Measurements from ENCODE around the gene WNT5A.

The WNT5A gene

GRCh38 chr3:55486857-55487380, at the start of gene WNT5A:
TSS of gene WNT5A (minus strand) at chr3:55487306. CDS start at chr3:55486985, 321 bp downstream.
- TF ChIP-seq CTCF (IDR thresholded peaks at IDR 0.05): no peak
- H3K36me3 ChIP-seq: no peaks in the 10 kb centered on the region
- peaks cover 0 to 63% (median 46%) of the 10 kb centered on the region in 4 donors for H3K4me1 ChIP-seq
- no peak for DNase-seq
- peaks cover 0 to 90% of the 10 kb centered on the region in 2 donors for H3K27me3 ChIP-seq
- no peaks in the 10 kb centered on the region for H3K9me3 ChIP-seq
- intact Hi-C loops (cut with DNase I; ENCODE audit: low total_unique reads): loop anchor here (5.0 kb wide), 1 partner anchor 765 kb away; no protein-coding TSS in a partner anchor
- peak within 1 kb of the TSS; percentile 54 to 71 for H3K4me3 ChIP-seq
- no peak within 1 kb of the TSS for H3K27ac ChIP-seq

GRCh38 chr3:55534876-55535275, 47.8 kb upstream of the WNT5A start:
- intact Hi-C loops (cut with DNase I; ENCODE audit: low total_unique reads): no loop called here
- no peaks in the 10 kb centered on the region for H3K4me1 ChIP-seq
- H3K9me3 ChIP-seq: no peaks in the 10 kb centered on the region
- DNase-seq: no peak
- no peak for TF ChIP-seq CTCF (IDR thresholded peaks at IDR 0.05)
- H3K4me3 ChIP-seq: no peak overlapping the region
- no peaks in the 10 kb centered on the region for H3K36me3 ChIP-seq
- H3K27ac ChIP-seq: no peak overlapping the region
- H3K27me3 ChIP-seq: no peaks in the 10 kb centered on the region

DNA sequence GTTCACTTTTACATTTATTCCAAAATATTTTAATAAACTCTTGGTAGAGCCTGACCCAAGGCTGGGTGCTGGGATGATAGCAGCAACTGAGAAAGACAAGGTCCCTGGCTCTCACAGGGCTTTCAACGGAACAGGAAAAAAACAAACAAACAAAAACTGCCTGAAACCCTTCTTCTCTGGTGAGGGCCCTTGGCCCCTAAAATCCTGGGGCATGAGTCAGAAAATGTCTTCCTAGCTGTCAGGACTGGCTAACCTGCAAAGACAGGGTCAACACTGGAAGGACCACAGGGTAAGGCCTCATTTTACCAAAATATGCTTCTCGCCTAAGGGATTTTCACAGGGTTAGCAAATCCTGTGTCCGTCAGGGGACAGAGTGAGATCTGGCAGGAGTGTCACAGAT, 45.7 kb upstream of the WNT5A start:
- intact Hi-C loops (cut with DNase I; ENCODE audit: low total_unique reads): no loop called here
- TF ChIP-seq CTCF (IDR thresholded peaks at IDR 0.05): no peak
- H3K9me3 ChIP-seq: no peaks in the 10 kb centered on the region
- no peak overlapping the region for H3K4me3 ChIP-seq
- H3K27me3 ChIP-seq: no peaks in the 10 kb centered on the region
- H3K36me3 ChIP-seq: no peaks in the 10 kb centered on the region
- no peaks in the 10 kb centered on the region for H3K4me1 ChIP-seq
- no peak overlapping the region for H3K27ac ChIP-seq
- no peak for DNase-seq

DNA sequence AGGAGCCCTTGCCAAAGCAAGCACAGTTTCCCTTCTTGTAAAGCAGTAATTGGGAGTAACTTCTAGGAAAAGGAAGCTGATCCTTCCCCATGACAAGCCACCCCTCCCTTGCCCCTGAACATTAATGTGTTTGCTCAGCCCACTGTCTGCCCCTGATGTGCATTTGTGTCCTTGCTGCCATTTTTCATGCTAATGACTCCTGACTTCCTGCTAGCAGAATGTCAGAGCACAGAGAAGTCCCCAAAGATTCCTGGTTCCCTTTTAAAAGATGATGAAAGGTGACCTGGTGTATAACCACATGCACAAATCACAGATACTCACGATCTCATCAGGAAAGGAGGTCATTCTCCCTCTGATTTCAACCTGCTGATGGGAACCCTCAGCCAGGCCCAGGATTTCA, 44.2 kb upstream of the WNT5A start:
- H3K4me3 ChIP-seq: no peak overlapping the region
- no peak overlapping the region for H3K27ac ChIP-seq
- H3K27me3 ChIP-seq: no peaks in the 10 kb centered on the region
- TF ChIP-seq CTCF (IDR thresholded peaks at IDR 0.05): no peak
- H3K9me3 ChIP-seq: no peaks in the 10 kb centered on the region
- DNase-seq: no peak
- H3K4me1 ChIP-seq: no peaks in the 10 kb centered on the region
- intact Hi-C loops (cut with DNase I; ENCODE audit: low total_unique reads): no loop called here
- H3K36me3 ChIP-seq: no peaks in the 10 kb centered on the region

- DNase-seq: no peak
- no peak overlapping the region for H3K27ac ChIP-seq
Measured at GRCh38 chr3:55527361-55527760, 40.3 kb upstream of the WNT5A start.

More at GRCh38 chr3:55527361-55527760, 40.3 kb upstream of the WNT5A start:
- intact Hi-C loops (cut with DNase I; ENCODE audit: low total_unique reads): no loop called here
- H3K4me1 ChIP-seq: peaks cover 0 to 11% (median 3%) of the 10 kb centered on the region in 4 donors
- H3K36me3 ChIP-seq: no peaks in the 10 kb centered on the region
- no peaks in the 10 kb centered on the region for H3K27me3 ChIP-seq
- H3K4me3 ChIP-seq: no peak overlapping the region
- TF ChIP-seq CTCF (IDR thresholded peaks at IDR 0.05): no peak
- no peaks in the 10 kb centered on the region for H3K9me3 ChIP-seq

All from tibial artery (tissue), 4 donors.